ENCODE data around the gene KNG1. TPM values are rescaled to one million over a fixed set of nuclear protein-coding genes. Genes with fewer than 3 reads are reported as not detected.

The KNG1 gene
- total RNA-seq, result not detected in 2 replicates

DNA sequence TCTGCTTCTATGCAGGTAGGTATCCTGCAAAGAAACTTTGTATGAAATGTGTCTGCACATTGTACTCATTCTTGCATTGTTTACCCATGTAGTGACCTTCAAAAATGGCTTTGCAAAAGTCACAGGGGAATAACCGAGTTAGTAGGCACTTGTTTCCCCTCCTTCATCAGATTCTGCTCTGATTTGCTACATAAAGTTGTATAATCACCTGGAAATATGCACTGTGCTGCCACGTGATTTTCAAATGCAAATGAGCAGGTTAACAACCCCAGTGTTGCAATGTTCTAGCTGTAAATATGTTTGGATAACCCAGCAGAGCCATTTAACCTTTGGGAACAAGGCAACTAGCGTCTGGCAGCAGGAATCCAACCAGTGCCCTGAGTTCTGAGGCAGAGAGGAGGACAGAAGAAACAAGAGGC is at the start of gene KNG1:
Gene KNG1, plus strand, starts transcription at position 321 of the 419 bp plus-strand sequence. CDS start 184 bp downstream, outside the sequence.
- no peak for DNase-seq (ENCODE audit: low read depth)
- TF ChIP-seq CTCF (IDR thresholded peaks at IDR 0.05; ENCODE audit: insufficient read depth, low read length, severe bottlenecking), result no peak
- no peaks in the 10 kb centered on the region for H3K36me3 ChIP-seq (ENCODE audit: control insufficient read depth, insufficient read depth, low read length)
- no peak within 1 kb of the TSS for H3K4me3 ChIP-seq (ENCODE audit: low read depth, low read length)
- peak; percentile 89 for FAIRE-seq
- H3K27me3 ChIP-seq (ENCODE audit: control insufficient read depth, insufficient read depth, low read length), result peaks cover 3% of the 10 kb centered on the region

- DNase-seq (ENCODE audit: low read depth) (peak; percentile 53), FAIRE-seq (no peak)
- no peak for TF ChIP-seq CTCF (IDR thresholded peaks at IDR 0.05; ENCODE audit: insufficient read depth, low read length, severe bottlenecking)
- Histone ChIP-seq H3K4me3 (ENCODE audit: low read depth, low read length) (no peak overlapping the region), H3K36me3 (ENCODE audit: control insufficient read depth, insufficient read depth, low read length) (no peaks in the 10 kb centered on the region), H3K27me3 (ENCODE audit: control insufficient read depth, insufficient read depth, low read length) (no peaks in the 10 kb centered on the region)
These were observed 48.7 kb upstream of the KNG1 start for GRCh38 chr3:186668426-186668825.

- no peaks in the 10 kb centered on the region for H3K27me3 ChIP-seq (ENCODE audit: control insufficient read depth, insufficient read depth, low read length)
- no peak for TF ChIP-seq CTCF (IDR thresholded peaks at IDR 0.05; ENCODE audit: insufficient read depth, low read length, severe bottlenecking)
- DNase-seq (ENCODE audit: low read depth) (peak; percentile 87), FAIRE-seq (no peak)
- H3K4me3 ChIP-seq (ENCODE audit: low read depth, low read length), result no peak overlapping the region
- no peaks in the 10 kb centered on the region for H3K36me3 ChIP-seq (ENCODE audit: control insufficient read depth, insufficient read depth, low read length)
These were observed 47.6 kb upstream of the KNG1 start for GRCh38 chr3:186669378-186670084.

DNA sequence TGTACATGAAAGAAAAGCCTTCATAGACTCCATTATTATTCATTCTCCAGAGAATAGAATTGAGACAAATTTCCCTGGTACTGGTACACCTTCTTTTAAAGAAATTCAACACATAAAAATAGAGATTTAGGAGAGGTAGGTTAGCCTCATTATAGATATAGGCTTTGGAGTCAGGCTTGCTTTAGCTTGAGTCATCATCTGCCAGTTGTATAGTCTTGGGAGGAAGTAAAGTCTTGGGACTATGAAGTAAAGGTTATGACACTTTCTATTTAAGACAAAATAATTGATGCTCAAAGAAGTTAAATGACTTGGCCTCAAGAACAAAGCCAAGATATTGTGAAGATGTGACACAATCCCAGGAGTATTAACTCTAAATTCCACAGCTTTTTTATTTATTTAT is 47.0 kb upstream of the KNG1 start:
- Histone ChIP-seq H3K36me3 (ENCODE audit: control insufficient read depth, insufficient read depth, low read length) (no peaks in the 10 kb centered on the region), H3K4me3 (ENCODE audit: low read depth, low read length) (no peak overlapping the region), H3K27me3 (ENCODE audit: control insufficient read depth, insufficient read depth, low read length) (no peaks in the 10 kb centered on the region)
- DNase-seq (ENCODE audit: low read depth), result peak; percentile 60
- TF ChIP-seq CTCF (IDR thresholded peaks at IDR 0.05; ENCODE audit: insufficient read depth, low read length, severe bottlenecking), result no peak
- no peak for FAIRE-seq

GRCh38 chr3:186671051-186671450 is 46.1 kb upstream of the KNG1 start:
- Histone ChIP-seq H3K4me3 (ENCODE audit: low read depth, low read length) (no peak overlapping the region), H3K27me3 (ENCODE audit: control insufficient read depth, insufficient read depth, low read length) (no peaks in the 10 kb centered on the region), H3K36me3 (ENCODE audit: control insufficient read depth, insufficient read depth, low read length) (no peaks in the 10 kb centered on the region)
- FAIRE-seq (no peak), DNase-seq (ENCODE audit: low read depth) (no peak)
- TF ChIP-seq CTCF (IDR thresholded peaks at IDR 0.05; ENCODE audit: insufficient read depth, low read length, severe bottlenecking), result no peak

GRCh38 chr3:186678604-186679003 is 38.6 kb upstream of the KNG1 start:
- DNase-seq (ENCODE audit: low read depth), result no peak
- FAIRE-seq, result no peak
- no peak overlapping the region for H3K4me3 ChIP-seq (ENCODE audit: low read depth, low read length)
- no peak for TF ChIP-seq CTCF (IDR thresholded peaks at IDR 0.05; ENCODE audit: insufficient read depth, low read length, severe bottlenecking)
- peaks cover 3% of the 10 kb centered on the region for H3K27me3 ChIP-seq (ENCODE audit: control insufficient read depth, insufficient read depth, low read length)
- no peaks in the 10 kb centered on the region for H3K36me3 ChIP-seq (ENCODE audit: control insufficient read depth, insufficient read depth, low read length)

All from bronchial epithelial cell (primary cell).